Ishikawa (cell line): ENCODE results near the gene CEP112.

ENCODE experiments used
- CEBPB ChIP-seq: IDR thresholded peaks from 2 replicates; pipeline ENCODE4 v1.6.1; 2012
- CREB1 ChIP-seq: IDR thresholded peaks from 2 replicates; pipeline ENCODE4 v1.6.1; 2012; ENCODE audit warnings: low read depth
- EGR1 ChIP-seq: IDR thresholded peaks from 2 replicates; pipeline ENCODE4 v1.6.1; 2012
- EP300 ChIP-seq: IDR thresholded peaks from 2 replicates; pipeline ENCODE4 v1.6.1; 2012; ENCODE audit warnings: borderline replicate concordance
- FOXM1 ChIP-seq: IDR thresholded peaks from 2 replicates; pipeline ENCODE4 v1.6.1; 2012; ENCODE audit warnings: low read depth, borderline replicate concordance
- NFIC ChIP-seq: IDR thresholded peaks from 2 replicates; pipeline ENCODE4 v1.6.1; 2012
- RAD21 ChIP-seq: IDR thresholded peaks from 2 replicates; pipeline ENCODE4 v1.6.1; 2012; ENCODE audit warnings: low read depth
- TAF1 ChIP-seq: IDR thresholded peaks from 2 replicates; pipeline ENCODE4 v1.6.1; 2012; ENCODE audit warnings: low read depth, mild to moderate bottlenecking
- TCF12 ChIP-seq: IDR thresholded peaks from 2 replicates; pipeline ENCODE4 v1.6.1; 2012; ENCODE audit warnings: low read depth
- TEAD4 ChIP-seq: IDR thresholded peaks from 2 replicates; pipeline ENCODE4 v1.6.1; 2012
- YY1 ChIP-seq: IDR thresholded peaks from 2 replicates; pipeline ENCODE4 v1.6.1; 2012; ENCODE audit warnings: low read depth
- ZBTB7A ChIP-seq: IDR thresholded peaks from 2 replicates; pipeline ENCODE4 v1.6.1; 2012; ENCODE audit warnings: low read depth
- TF ChIP-seq, protein P1 (sequence below): IDR thresholded peaks from 2 replicates; pipeline ENCODE4 v1.6.1; 2012
- TF ChIP-seq, protein P2 (sequence below): IDR thresholded peaks from 2 replicates; pipeline ENCODE4 v1.6.1; 2012; ENCODE audit warnings: low read depth, mild to moderate bottlenecking
- TF ChIP-seq, protein P3 (sequence below): IDR thresholded peaks from 2 replicates; pipeline ENCODE4 v1.6.1; 2012

The CEP112 gene

DNA sequence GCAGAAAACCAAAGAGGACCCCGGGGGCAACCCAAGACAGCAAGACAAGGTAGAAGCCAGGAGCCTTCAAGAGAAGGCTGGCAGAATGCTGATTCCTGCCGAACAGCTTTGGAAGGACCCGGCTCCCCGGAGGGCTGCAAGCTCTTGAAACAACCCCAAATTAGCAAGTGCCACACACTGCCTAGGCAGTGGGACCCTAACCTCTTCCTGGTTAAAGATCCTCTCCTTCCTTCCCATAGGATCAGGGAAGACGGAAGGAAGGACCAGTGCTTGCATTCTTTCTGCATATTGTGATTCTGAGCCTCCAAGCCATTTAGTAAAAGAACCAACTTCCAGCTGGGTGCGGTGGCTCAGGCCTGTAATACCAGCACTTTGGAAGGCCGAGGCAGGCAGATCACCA is 508.5 kb downstream of the CEP112 start:
- TF ChIP-seq TCF12, result no peak
- TF ChIP-seq FOXM1, result no peak

DNA sequence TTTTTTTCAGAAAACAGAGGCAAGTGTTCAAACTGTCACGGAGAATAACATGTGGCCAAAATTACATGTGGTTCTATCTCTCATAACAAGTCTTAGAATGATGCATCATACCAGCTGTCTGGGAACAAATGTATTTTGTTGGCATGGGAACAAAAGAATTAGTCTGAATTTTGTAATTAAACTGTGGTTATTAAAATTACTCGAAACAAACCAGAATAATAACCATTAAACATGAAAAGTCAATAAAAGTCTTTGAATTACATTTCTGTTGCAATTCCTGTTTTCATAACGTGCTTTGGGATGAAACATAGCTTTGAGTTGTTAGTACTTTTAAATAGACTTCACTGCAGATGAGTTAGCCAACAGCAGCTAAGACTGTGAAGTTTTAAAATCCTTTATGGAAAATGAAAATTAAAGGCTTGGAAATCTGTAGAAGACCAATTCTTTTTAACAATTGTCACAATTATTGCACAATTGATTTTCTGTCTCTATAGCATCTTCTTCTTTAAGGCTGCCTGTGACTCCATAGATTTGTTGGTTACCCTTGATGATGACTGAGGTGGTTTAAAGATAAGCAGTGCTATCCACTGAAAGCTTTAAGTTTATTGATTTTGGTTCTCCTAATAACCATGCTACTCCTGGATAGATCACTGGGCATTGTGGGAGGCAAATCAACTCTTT is 512.6 kb downstream of the CEP112 start:
- TF ChIP-seq, protein P1, sequence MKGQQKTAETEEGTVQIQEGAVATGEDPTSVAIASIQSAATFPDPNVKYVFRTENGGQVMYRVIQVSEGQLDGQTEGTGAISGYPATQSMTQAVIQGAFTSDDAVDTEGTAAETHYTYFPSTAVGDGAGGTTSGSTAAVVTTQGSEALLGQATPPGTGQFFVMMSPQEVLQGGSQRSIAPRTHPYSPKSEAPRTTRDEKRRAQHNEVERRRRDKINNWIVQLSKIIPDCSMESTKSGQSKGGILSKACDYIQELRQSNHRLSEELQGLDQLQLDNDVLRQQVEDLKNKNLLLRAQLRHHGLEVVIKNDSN, result no peak
- TF ChIP-seq EGR1, result no peak
- TF ChIP-seq EP300, result no peak
- no peak for TF ChIP-seq YY1
- TF ChIP-seq ZBTB7A, result no peak
- no peak for TF ChIP-seq TAF1
- TF ChIP-seq TEAD4, result no peak
- no peak for TF ChIP-seq CEBPB
- no peak for TF ChIP-seq FOXM1
- TF ChIP-seq, protein P2, sequence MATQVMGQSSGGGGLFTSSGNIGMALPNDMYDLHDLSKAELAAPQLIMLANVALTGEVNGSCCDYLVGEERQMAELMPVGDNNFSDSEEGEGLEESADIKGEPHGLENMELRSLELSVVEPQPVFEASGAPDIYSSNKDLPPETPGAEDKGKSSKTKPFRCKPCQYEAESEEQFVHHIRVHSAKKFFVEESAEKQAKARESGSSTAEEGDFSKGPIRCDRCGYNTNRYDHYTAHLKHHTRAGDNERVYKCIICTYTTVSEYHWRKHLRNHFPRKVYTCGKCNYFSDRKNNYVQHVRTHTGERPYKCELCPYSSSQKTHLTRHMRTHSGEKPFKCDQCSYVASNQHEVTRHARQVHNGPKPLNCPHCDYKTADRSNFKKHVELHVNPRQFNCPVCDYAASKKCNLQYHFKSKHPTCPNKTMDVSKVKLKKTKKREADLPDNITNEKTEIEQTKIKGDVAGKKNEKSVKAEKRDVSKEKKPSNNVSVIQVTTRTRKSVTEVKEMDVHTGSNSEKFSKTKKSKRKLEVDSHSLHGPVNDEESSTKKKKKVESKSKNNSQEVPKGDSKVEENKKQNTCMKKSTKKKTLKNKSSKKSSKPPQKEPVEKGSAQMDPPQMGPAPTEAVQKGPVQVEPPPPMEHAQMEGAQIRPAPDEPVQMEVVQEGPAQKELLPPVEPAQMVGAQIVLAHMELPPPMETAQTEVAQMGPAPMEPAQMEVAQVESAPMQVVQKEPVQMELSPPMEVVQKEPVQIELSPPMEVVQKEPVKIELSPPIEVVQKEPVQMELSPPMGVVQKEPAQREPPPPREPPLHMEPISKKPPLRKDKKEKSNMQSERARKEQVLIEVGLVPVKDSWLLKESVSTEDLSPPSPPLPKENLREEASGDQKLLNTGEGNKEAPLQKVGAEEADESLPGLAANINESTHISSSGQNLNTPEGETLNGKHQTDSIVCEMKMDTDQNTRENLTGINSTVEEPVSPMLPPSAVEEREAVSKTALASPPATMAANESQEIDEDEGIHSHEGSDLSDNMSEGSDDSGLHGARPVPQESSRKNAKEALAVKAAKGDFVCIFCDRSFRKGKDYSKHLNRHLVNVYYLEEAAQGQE, result no peak
- TF ChIP-seq RAD21, result no peak
- TF ChIP-seq, protein P3, sequence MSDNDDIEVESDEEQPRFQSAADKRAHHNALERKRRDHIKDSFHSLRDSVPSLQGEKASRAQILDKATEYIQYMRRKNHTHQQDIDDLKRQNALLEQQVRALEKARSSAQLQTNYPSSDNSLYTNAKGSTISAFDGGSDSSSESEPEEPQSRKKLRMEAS, result no peak
- no peak for TF ChIP-seq NFIC
- TF ChIP-seq CREB1, result no peak
- no peak for TF ChIP-seq TCF12

DNA sequence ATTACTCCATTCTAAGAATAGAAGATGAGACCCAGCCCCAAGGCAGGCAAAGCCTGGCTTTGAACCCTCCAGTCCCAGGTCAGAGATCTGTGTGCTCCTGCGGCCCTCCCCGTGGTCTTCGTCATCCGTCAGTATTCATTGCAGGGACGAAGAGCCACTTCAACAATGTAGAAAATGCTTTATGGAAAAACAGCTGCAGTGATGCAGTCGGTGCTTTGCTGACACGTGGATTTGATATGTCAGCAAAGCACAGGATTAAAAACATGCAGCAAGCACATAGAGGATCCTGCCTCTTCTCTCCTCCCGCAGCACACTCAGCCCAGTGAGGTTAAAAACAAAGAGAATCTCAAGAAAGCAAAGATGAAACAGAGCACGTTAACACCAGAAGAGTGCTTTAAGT is 513.4 kb downstream of the CEP112 start:
- TF ChIP-seq, protein P1, result no peak
- TF ChIP-seq RAD21, result no peak
- TF ChIP-seq FOXM1, result no peak
- TF ChIP-seq TCF12, result no peak
- no peak for TF ChIP-seq YY1
- TF ChIP-seq EGR1, result no peak
- TF ChIP-seq, protein P3, result no peak
- TF ChIP-seq NFIC, result no peak
- TF ChIP-seq EP300, result no peak
- TF ChIP-seq TEAD4, result no peak
- no peak for TF ChIP-seq TAF1
- no peak for TF ChIP-seq CREB1
- TF ChIP-seq, protein P2, result no peak
- TF ChIP-seq CEBPB, result no peak

DNA sequence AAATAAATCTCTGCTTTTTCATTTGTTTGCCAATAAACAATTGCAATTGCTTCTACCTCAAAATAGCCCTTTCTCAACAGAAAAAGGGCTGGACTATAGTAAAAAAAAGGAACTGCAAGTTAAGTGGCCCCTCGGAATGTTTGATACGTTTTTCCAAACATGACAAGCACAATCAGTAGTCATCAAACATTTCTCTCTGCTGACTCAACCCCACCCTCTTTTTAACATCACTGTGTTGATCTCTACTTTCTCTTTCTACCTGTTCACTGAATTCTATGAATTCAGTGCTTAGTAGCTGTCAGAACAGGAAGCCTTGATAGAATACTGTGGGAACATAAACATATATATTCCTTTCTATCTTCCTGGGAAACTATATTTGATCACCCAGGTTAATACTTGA is 514.0 kb downstream of the CEP112 start:
- TF ChIP-seq FOXM1 (no peak), RAD21 (no peak), YY1 (no peak), ZBTB7A (no peak), TCF12 (no peak), CEBPB (no peak), CREB1 (no peak), EGR1 (no peak), TEAD4 (no peak), EP300 (no peak), NFIC (no peak), TAF1 (no peak)
- TF ChIP-seq, protein P3, result no peak
- TF ChIP-seq, protein P2, result no peak
- TF ChIP-seq, protein P1, result no peak
